Measurements from ENCODE around the gene SCLY.

Gene SCLY

GRCh38 chr2:238141541-238142318, 80.9 kb downstream of the SCLY start:
- no peak for DNase-seq

DNA sequence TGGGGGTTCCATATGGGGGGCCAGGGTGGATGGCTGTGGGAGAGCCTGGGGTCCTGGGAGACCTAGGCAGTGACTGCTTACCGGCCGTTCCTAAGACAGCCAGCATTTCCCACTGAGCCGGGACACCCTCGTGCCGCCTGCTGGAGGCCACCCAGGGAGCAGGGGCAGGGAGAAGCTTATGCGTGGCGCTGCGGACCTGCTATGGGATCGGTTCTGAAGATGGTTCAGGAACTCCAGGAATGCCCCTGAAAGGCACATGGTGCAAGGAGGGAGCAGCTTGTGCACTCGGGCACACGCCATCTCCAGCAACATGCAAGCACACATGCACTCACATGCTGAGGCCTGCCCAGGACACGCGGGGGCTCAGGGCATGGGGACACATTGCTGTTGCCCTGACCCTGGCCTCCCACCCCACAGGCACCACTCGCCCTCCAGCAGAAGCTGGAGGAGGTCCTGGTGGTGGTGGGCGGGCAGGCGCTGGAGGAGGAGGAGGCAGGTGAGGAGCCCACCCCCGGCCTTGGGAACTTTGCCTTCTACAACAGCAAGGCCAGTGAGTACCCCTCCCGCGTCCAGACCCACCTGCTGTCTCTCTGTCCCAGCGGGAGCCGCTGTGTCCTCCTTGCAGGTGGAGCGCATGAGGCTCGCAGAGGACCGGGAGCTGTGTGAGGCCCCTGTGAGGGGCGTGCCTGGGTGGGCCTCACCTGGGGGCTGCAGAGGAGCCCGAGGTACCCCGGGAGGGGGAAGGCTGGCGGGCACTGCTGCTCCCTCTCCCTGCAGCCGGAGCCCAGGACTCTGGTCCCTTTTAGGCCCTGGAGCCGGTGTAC, 81.8 kb downstream of the SCLY start:
- DNase-seq: no peak

DNA sequence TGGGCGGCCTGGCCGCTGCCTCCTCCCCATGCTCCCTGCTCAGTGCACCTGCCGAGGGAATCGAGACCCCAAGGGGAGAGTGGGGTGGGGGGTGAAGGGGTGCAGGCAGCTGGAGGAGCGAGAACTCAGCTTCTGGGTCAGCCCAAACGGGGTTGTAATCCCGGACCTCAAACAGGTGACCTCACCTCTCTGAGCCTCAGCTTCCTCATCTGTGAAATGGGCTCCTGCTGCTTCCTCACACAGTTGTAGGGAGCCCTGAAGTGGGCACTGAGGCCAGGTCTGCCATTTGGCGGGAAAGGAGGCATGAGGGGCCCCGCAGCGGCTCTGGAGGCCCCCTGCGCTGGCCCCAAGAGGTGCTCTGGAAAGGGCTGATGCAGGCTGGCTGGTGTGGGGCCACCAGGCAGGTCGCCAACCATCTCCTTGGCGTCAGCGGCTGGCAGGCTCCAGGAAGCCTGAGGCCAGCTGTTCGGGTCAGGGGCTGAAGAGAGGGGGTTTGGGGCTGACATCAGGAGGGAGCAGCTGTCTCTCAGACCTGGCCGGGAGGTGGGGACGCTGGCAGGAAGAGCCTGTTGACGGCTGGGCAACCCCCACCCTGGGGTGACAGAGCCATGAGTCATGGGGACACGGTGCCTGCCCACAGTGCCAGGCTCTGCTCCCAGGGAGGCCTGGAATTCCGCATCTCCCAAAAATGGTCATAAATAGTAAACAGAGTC, 82.6 kb downstream of the SCLY start:
- DNase-seq: no peak

GRCh38 chr2:238144262-238144661, 83.5 kb downstream of the SCLY start:
- no peak for DNase-seq

DNA sequence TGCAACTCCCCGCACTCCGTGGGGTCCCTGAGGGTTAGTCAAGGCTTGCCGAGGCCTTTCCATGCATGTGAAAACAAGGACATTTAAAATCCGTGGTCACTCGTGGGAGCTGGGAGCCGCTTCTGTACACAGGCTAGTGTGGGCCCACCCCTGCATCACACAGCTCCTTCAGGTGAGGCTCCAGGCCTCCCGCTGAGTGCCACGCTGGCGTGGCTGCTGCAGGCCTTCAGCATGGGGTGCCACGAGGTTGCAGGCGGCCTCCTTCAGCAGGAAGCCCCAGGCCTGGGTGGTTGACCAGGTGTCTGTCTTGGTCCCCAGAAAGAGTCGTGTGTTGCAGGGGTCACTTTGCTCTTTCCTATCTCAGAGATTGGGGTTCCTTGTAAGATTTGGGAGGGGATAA, 84.2 kb downstream of the SCLY start:
- no peak for DNase-seq

DNA sequence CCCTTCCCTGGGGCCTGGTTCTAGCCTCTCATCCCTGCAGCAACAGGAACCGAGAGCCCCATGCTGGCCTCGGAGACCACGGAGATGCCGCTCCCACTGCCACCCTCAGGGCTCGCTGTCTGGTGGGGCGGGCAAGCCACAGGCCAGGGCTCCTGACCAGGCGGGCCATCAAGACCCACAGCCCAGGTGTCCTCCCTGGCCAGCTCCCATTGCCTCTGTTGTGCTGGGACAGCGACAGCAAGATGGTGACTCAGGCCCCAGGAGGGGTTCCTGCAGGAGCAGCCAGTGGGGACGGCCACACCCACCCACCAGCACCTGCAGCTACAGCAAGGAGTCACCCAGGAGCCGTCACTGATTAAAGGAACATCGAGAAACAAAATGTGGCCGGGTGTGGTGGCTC, 85.0 kb downstream of the SCLY start:
- no peak for DNase-seq

- no peak for DNase-seq
Measured at GRCh38 chr2:238146884-238147544, 86.2 kb downstream of the SCLY start.

DNA sequence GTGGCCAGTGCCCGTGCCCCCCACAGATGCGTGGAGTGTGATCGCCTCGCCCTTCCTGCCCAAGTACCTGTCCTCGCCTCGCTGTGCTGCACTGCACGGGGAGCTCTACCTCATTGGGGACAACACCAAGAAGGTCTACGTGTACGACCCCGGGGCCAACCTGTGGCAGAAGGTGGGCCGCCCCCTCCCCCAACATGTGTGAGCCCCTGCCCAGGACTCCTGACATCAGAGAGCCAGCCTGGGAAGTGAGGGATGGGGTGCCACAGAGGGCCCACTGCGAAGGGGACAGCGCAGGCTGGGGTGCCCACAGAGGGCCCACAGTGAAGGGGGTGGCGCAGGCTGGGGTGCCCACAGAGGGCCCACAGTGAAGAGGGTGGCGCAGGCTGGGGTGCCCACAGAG, 88.2 kb downstream of the SCLY start:
- DNase-seq: no peak
